Left ventricle myocardium superior (tissue), 1 donor: ENCODE measurements around the gene RANBP9. TPM values are rescaled to one million over a fixed set of nuclear protein-coding genes. Genes with fewer than 3 reads are reported as not detected.
A peak's percentile ranks its signal among the peaks of the same experiment; 100 is the strongest.

Experiments
- ATAC-seq: fragments of 200-7000 bp; cut with Tn5 transposase; one replicate; pipeline ENCODE4 v1.9.1; 2020; ENCODE audit warnings: mild to moderate bottlenecking, moderate library complexity
- DNase-seq: peaks from one replicate; pipeline ENCODE4 v3.0.0-alpha.2; 2020
- intact Hi-C: fragments of 100-400 bp; cut with micrococcal nuclease; formaldehyde crosslinking; loops from one replicate; pipeline ENCODE4 v1.11.0; 2022
- total RNA-seq: library from RNA; stranded (reverse); fragmentation: NEBNext Ultra II Directional; extraction: Animal tissue kit (Norgen Biotek cat#: 25700); gene quantifications from one replicate; pipeline ENCODE4 v1.2.1, GENCODE V29; 2021
- donor health status: DM: no; HTN: yes; CAD: no; lungs with severe emphysema.

Gene RANBP9
- total RNA-seq, 1 donor from 2014 or later, result 31.9 TPM

DNA sequence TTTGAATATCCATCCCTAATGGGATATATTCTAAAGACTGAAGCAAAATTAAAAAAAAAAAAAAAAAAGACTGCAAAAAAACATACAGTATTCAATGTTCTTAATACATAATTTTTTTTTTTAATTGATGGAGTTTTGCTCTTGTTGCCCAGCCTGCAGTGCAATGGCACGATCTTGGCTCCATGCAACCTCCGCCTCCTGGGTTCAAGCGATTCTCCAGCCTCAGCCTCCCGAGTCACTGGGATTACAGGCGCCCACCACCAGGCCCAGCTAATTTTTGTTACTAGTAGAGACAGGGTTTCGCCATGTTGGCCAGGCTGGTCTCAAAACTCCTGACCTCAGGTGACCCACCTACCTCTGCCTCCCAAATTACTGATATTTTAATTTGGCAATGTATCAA is 29.3 kb downstream of the RANBP9 start:
- DNase-seq, result no peak
- intact Hi-C loops, result no loop called here
- no peak for ATAC-seq

DNA sequence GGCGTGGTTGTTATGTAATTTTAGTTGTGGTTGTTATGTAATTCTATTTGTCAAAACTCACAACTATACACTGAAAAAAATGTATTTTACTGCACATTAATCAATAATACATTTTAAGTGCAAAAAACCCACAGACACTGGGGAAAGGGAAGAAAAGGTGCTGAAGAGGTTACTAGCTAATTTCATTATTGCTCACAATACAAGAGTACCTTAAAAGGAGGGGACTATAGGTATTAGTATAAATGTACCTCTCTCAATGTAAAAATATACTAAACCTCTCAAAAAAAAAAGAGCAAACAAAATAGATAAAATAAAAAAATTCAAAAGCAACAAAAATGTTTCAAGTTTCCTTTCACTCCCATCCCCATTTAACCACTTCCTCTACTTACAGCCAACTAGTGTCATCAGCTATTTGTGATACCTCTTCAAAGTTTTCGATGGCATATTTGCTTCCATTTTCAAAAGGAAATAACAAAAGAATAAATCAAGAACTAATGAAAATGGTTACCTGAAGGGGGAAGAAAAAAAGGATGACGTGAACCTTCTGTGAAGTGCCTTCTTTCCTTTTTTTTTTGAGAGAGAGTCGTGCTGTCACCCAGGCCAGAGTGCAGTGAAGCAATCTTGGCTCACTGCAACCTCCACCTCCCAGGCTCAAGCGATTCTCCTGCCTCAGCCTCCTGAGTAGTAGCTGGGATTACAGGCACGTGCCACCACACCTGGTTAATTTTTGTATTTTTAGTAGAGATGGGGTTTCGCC is 30.2 kb downstream of the RANBP9 start:
- intact Hi-C loops, result no loop called here
- ATAC-seq (no peak), DNase-seq (no peak)

DNA sequence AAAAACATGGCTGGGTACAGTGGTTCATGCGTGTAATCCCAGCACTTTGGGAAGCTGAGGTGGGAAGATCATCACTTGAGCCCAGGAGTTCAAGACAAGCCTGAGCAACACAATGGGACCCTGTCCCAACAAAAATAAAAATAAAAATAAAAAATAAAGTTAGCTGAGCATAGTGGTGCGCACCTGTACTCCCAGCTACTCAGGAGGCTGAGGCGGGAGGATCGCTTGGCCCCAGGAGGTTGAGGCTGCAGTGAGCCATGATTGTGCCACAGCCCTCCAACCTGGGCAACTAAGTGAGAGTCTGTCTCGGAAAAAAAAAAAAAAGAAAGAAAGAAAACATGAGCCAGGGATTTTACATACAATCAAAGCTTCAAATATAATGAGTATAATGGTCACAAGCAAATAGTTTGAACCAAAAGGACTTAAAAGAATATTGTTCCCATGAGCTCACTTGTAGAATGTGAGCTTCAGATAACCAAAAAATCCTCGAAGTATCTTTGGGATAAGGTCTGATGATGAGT is 31.1 kb downstream of the RANBP9 start:
- DNase-seq (no peak), ATAC-seq (no peak)
- intact Hi-C loops, result no loop called here

DNA sequence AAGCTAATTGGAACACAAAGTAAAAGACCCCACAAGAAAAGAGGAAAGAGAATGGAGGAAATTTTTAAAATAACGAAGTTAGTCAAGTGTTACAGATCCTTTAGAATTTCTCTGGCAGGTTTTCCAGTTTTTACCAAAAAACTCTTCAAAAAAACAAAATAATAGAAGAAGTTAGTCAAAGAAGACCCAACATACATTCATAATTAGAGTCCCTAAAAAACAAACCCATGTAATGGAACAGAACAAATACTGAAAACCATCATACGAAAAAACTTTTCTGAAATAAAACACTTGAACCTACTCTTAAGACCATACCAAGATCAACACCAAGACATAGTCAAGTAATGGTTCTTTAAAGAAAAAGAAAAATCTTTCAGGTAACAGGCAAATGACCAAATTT is 31.6 kb downstream of the RANBP9 start:
- ATAC-seq (no peak), DNase-seq (no peak)
- intact Hi-C loops, result no loop called here

DNA sequence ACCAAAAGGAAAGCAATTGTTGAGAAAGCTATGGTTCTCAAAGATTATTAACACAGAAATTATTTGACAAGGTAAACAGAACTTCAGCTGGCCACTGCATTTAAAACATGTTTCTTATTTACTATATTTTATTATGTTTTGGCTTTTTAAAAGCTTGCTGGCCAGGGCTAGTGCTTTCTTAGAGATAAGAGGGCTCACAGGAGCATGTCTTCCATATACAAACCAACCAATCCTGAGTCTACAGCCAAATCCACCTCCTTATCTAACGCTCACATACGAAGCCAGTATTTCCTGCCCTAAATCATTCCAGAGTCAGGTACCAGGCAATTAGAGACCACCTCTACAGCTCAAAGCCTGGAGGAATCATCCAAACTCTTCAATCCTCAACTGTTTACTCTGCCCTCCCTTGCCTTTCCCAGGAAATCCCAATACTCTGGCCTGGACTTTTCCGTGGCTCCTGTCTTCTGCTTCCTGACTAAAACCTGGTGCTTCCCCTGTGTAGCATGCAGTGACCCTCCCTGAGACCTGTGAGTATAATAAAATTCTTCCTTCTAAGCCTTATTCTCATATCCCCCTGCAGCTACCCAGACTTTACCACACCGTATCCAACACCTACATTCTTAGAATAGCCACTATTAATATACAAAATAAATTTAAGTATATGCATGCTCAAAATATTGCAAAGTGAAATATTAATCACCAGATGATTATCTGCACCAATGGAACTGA is 33.2 kb downstream of the RANBP9 start:
- DNase-seq, result no peak
- intact Hi-C loops, result no loop called here
- ATAC-seq, result peak; percentile 27

DNA sequence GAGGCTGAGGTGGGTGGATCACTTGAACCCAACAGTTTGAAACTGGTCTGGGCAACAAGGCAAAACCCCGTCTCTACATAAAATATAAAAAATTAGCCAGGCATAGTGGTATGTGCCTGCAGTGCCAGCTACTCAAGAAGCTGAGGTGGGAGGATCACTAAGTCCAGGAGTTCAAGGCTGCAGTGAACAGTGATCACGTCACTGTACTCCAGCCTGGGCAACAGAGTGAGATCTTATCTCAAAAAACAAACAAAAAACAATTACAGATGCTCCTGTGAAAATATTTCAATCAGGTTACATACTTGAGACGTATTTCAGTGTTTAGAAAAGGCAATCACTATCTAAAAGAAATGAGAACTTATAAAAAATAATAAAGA is 33.8 kb downstream of the RANBP9 start:
- intact Hi-C loops, result no loop called here
- DNase-seq (no peak), ATAC-seq (no peak)

DNA sequence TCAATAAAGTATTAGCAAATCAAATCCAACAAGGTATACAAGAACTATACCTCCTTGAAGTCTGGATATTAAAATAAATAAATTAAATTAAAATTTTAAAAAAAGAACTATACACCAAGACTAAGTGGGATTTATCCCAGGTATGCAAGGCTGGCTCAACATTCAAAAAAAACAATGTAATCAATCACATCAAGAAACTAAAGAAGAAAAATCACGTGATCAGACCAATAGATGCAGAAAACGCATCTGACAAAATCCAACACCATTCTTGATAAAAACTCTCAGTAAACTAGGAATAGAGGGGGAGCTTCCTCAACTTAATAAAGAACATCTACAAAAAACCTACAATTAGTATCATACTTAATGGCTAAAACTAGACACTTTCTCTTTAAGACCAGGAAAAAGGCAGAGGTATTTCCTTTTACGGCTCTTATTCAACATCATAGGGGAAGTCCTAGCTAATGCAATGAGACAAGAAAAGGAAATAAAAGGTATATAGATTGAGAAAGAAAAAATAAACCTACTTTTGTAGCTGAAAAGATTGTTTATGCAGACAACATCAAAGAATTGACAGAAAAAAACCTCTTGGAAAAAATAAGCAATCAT is 35.0 kb downstream of the RANBP9 start:
- ATAC-seq, result no peak
- intact Hi-C loops, result no loop called here
- DNase-seq, result no peak

DNA sequence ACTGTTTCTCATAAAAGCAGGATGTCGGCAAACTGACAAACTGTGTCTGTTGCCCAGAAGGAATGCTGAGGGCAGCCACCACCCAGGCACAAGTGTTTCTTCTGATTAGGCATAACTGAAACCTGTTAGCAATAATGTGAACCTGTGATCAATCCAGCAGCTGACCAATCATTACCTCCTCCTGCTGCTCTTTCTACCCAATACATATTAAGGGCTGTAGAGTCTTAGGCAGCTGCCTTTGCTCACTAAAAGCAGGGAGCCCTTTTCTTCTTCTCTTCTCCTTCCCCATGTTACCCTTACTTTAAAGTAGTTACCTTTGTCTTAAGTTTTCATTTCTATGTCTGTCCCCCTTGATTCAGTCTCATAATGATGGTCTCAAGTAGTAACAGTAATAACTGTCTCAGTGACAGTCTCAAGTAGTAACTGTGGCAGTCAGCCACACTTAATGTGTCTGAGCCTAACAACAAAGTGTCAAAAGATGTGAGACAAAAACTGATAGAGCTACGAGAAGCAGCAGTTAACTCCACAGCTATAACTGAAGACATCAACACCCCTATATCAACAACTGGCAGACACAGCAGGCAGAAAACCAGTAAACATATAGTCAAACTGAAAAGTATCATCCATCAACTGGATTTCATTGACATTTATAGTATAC is 37.0 kb downstream of the RANBP9 start:
- ATAC-seq (no peak), DNase-seq (no peak)
- intact Hi-C loops, result no loop called here

DNA sequence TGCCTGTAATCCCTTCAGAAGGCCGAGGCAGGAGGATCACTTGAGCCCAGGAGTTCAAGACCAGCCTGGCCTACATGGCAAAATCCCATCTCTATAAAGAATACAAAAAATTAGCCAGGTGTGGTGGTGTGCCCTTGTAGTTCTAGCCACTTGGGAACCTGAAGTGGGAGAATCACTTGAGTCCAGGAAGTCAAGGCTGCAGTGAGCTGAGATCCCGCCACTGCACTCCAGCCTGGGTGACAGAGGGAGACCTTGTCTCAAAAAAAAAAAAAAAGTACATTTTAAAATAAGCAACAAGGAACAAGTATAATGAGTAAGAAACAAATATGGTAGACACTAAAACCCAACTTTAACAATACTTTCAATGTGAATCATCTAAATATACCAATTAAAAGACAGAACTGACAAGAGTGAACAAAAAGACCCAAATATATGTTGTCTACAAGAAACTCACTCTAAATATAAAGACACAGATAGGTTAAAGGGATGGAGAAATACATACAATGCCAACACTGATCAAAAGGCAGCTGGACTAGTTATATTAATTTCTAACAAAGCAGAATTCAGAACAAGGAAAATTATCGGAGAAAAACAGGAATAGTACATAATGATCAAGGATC is 37.7 kb downstream of the RANBP9 start:
- ATAC-seq (no peak), DNase-seq (no peak)
- intact Hi-C loops, result no loop called here

DNA sequence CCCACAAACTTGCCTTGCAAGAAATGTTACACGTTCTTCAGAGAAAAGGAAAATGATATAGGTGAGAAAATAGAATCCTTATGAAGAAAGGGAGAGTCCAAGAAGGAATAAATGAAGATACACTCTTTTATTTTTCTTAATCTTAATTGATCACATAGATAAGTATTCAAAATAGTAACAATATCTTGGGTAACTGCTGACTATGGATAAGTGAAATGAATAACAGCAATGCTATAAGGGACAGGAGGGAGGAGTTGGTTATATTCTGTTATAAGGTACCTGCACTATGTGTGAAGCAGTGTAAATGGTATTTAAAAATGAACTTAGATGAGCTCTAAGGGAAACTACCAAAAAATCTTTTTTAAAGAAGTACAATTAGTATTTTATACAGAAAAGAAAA is 38.3 kb downstream of the RANBP9 start:
- DNase-seq (no peak), ATAC-seq (no peak)
- intact Hi-C loops, result no loop called here

DNA sequence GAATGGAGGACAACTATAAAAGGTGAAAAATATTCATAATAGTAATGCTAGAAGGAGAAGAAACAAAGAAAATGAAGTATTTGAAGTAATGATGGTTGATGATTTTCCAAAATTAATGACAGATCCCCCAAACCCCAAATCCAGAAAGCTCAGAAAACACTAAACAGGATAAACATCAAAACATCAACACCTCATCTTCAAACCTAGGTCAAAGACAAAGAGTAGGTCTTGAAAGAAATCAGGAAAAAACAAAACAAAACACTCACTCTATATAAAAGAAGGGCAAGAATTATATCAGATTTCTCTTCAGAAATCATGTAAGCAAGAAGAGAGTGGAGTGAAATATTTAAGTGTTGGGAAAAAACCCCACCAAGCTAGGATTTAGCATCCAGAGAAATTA is 38.7 kb downstream of the RANBP9 start:
- no peak for DNase-seq
- no peak for ATAC-seq
- intact Hi-C loops, result no loop called here

DNA sequence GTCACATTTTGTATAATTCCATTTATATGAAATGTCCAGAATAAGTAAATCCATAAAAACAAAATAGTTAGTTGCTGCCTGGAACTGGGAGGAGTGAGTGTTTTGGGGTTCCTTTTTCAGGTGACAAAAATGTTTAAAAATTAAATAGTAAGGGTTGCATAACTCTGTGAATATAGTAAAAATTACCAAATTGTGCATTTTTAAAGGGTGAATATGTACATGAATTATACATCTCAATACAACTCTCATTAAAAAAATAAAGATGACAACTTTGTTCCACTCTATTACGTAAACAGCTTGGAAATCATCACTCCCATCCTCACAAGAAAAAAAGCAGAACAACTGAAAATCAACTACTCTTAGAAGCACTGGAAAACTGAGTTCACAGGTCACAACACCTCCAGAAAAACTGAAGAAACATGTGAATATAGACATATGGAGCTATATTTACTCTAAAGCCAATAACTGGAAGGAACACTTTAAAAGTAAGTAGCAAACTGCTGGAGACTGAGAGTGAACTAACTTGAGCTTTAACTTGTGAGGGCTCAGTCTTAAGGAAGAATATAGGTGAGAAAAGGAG is 40.0 kb downstream of the RANBP9 start:
- DNase-seq (no peak), ATAC-seq (no peak)
- intact Hi-C loops, result no loop called here

DNA sequence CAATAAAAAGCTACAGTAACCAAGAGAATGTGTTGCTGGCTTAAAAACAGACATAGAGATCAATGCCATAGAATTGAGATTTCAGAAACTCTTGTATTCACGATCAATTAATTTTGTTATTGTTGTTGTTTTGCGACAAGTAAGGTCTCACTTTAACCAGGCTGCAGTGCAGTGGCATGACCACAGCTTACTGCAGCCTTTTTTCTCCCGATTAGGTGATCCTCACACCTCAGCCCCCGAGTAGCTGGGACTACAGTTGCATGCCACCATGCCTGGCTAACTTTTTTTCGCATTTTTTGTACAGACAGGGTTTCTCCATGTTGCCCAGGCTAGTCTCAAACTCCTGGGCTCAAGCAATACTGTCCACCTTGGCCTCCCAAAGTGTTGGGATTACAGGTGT is 42.2 kb downstream of the RANBP9 start:
- ATAC-seq, result no peak
- no peak for DNase-seq
- intact Hi-C loops, result no loop called here

DNA sequence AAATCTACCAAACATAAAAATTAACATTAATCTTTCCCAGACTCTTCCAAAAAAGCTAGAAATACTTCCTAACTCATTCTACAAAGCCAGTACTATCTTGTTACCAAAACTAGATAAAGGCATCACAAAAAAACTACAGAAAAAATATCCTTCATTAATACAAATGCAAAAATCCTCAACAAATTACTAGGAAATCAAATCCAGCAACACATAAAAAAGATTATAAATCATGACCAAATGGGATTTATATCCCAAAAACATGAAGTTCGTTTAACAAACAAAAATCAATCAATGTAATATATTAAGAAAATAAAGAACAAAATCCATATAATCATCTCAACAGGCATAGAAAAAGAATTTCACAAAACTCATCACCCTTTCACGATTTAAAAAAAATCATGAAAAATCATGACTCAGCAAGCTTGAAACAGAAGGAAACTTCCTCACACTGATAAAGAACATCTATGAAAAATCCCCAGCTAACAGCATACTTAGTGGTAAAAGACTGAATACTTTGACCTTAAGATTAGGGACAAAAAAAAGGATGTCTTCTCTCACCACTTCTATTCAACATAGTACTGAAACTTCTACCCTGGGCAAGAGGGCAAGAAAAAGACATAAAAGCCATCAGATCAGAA is 43.2 kb downstream of the RANBP9 start:
- ATAC-seq (no peak), DNase-seq (no peak)
- intact Hi-C loops, result no loop called here

DNA sequence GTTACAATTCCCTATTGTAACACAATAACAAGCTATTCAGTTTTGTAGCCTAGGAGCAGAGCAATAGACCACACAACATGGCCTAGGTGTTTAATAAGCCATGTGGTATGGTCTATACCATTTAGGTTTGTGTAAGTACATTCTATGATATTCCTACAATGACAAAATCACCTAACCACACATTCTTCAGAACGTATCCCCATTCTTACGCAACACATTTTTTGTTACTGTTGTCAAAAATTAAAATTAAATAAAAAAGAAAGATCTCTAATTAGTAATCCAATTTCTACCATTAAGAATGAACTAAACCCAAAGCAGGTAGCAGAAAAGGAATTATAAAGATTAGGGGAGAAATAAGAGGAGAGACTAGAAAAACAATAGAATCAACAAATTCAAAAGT is 44.0 kb downstream of the RANBP9 start:
- no peak for DNase-seq
- intact Hi-C loops, result no loop called here
- ATAC-seq, result no peak

DNA sequence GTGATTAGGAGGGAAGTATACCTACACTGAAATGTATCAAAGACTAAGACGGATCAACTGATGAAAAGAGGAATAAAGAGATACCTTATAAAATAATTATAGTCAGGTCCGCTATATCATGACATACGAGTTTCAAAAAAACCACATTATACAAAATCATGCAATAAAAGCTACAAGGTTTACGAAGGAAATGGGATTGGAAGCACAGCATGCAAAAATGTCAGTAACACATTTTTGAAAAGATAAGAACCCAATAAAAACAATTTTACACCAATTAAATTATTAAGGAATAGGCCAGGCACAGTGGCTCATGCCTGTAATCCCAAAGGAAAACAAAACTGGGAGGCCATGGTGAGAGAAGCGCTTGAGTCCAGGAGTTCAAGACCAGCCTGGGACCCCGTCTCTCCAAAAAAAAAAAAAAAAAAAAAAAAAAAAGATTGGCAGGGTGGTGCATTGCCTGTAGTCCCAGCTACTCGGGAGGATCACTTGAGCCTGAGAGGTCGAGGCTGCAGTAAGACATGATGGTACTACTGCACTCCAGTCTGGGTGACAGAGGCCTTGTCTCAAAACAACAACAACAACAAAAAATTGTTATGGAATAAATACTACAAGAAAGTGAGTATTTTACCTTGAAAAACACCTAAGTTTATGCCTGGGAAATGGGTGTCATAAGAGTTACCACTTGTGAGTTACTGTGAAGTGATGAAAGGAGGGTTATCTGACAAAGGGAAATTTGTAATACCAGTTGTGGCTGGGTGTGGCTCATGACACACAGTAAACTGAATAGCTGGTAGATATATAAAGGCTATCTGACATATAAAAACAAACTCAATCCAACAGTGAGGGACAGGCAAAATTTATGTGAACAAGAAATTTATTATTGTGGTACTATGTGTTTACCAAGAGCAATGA is 45.2 kb downstream of the RANBP9 start:
- intact Hi-C loops, result no loop called here
- DNase-seq (no peak), ATAC-seq (no peak)

DNA sequence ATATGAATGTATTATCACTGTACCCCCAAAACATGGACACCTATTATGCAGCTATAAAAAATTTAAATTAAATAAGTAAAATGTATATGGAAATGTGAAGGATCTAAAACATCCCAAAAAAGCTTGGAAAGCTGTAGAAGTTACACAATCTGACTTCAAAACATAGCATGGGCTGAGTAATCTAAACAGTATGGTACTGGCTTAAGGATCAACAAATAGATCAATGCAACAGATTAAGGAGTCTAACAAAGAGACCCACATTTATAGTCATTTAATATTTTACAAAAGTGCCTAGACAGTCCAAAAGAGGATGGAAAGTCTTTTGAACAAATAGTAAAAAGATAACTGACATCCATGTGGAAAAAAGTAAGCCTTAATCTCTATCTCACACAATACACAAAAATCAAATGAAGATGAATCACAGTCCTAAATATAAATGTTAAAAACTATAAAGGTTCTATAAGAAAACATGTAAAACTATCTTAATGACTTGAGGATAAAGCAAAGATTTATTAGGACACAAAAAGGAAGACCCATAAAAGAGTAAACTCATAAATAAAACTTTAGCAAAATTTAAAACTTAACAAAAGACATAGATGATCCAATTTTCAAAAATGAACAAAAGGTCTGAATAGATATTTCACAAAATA is 46.8 kb downstream of the RANBP9 start:
- intact Hi-C loops, result no loop called here
- DNase-seq (no peak), ATAC-seq (no peak)
